SKM-1 treated with dmso at 0.1 percent for 144 hours (cell line): Measurements from ENCODE around the gene BRCA2.
A peak's percentile ranks its signal among the peaks of the same experiment; 100 is the strongest.

ENCODE experiments used
- DNase-seq: peaks from one replicate; lab custom pipeline; 2025; ENCODE audit not compliant: unreplicated experiment; lab: John Stamatoyannopoulos, UW

BRCA2 gene, protein sequence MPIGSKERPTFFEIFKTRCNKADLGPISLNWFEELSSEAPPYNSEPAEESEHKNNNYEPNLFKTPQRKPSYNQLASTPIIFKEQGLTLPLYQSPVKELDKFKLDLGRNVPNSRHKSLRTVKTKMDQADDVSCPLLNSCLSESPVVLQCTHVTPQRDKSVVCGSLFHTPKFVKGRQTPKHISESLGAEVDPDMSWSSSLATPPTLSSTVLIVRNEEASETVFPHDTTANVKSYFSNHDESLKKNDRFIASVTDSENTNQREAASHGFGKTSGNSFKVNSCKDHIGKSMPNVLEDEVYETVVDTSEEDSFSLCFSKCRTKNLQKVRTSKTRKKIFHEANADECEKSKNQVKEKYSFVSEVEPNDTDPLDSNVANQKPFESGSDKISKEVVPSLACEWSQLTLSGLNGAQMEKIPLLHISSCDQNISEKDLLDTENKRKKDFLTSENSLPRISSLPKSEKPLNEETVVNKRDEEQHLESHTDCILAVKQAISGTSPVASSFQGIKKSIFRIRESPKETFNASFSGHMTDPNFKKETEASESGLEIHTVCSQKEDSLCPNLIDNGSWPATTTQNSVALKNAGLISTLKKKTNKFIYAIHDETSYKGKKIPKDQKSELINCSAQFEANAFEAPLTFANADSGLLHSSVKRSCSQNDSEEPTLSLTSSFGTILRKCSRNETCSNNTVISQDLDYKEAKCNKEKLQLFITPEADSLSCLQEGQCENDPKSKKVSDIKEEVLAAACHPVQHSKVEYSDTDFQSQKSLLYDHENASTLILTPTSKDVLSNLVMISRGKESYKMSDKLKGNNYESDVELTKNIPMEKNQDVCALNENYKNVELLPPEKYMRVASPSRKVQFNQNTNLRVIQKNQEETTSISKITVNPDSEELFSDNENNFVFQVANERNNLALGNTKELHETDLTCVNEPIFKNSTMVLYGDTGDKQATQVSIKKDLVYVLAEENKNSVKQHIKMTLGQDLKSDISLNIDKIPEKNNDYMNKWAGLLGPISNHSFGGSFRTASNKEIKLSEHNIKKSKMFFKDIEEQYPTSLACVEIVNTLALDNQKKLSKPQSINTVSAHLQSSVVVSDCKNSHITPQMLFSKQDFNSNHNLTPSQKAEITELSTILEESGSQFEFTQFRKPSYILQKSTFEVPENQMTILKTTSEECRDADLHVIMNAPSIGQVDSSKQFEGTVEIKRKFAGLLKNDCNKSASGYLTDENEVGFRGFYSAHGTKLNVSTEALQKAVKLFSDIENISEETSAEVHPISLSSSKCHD (N-terminal part only)

DNA sequence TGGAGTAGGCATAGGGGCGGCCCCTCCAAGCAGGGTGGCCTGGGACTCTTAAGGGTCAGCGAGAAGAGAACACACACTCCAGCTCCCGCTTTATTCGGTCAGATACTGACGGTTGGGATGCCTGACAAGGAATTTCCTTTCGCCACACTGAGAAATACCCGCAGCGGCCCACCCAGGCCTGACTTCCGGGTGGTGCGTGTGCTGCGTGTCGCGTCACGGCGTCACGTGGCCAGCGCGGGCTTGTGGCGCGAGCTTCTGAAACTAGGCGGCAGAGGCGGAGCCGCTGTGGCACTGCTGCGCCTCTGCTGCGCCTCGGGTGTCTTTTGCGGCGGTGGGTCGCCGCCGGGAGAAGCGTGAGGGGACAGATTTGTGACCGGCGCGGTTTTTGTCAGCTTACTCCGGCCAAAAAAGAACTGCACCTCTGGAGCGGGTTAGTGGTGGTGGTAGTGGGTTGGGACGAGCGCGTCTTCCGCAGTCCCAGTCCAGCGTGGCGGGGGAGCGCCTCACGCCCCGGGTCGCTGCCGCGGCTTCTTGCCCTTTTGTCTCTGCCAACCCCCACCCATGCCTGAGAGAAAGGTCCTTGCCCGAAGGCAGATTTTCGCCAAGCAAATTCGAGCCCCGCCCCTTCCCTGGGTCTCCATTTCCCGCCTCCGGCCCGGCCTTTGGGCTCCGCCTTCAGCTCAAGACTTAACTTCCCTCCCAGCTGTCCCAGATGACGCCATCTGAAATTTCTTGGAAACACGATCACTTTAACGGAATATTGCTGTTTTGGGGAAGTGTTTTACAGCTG lies at the start of gene BRCA2, which contains the start of gene ZAR1L:
BRCA2 (plus strand) TSS at position 271 of the 790 bp plus-strand sequence. CDS start 953 bp downstream, outside the sequence.
ZAR1L (minus strand) TSS at position 126 of the 790 bp plus-strand sequence. CDS start 3,438 bp downstream, outside the sequence.
- DNase-seq, result peak; percentile 78

DNA sequence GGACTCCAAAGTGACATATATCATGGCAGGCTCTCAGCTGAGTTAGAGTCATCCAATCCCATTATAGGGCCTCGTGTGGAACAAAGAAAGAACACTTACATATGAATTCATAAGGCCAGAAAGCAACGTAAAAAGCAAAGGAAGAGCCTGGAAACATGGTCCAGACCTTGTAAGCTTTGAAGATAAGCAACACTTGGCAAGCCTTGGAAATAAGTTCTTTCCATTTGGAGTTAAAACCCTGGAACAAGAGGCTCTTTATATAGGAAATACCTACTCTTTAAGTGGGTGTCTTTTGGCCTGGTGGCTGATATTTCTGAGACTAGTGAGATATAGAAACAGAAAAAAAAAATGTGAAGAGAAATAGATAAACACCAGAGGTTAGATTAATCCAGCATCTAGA lies 49.6 kb upstream of the BRCA2 start:
- DNase-seq, result no peak

DNA sequence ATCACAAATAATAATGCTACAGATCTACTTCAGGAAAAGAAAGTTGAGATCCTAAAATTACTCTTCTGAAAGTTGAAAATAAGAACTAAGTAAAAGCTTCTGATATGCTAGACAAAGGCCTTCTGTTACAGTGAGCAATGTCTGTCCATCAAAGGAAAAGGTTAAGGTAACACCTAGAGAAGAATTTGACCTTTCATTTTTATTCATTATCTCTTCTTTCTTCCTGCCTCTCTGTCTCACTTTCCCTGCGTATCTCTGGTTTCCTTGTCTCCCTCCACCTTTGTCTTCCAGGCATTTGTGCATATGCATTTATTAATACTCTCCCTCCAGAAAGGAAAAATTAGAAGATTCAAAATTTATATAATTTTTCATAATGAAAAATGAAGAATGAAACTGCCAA lies 49.2 kb upstream of the BRCA2 start:
- no peak for DNase-seq

DNA sequence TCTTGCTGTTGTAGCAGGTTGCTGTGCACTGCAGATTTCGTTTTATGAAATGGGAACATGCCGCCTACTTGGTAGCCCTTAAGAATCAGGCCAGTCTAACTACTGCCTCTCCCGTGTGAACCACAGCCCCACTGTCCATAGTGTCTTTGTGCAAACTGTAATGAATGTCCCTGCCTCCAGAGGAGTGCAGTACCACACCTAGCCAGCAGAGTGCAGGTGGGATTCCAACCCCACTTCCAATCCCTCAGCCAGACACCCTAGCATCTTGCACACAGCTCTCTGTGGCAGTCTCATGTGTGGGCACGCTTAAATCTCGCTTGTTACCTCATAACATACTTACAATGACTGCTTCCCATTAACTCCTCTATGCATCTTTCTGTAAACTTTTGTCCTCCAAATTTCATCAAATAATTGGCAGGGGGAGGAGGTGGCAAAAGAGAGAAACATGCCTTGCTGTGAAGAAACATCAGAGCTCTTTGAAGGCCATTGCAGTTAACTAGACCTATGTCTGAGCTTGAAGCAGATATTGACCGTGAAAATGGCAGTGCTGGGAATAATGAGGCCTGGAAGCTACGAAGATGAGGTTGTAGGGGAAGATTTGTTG lies 47.4 kb upstream of the BRCA2 start:
- peak; percentile 36 for DNase-seq

DNA sequence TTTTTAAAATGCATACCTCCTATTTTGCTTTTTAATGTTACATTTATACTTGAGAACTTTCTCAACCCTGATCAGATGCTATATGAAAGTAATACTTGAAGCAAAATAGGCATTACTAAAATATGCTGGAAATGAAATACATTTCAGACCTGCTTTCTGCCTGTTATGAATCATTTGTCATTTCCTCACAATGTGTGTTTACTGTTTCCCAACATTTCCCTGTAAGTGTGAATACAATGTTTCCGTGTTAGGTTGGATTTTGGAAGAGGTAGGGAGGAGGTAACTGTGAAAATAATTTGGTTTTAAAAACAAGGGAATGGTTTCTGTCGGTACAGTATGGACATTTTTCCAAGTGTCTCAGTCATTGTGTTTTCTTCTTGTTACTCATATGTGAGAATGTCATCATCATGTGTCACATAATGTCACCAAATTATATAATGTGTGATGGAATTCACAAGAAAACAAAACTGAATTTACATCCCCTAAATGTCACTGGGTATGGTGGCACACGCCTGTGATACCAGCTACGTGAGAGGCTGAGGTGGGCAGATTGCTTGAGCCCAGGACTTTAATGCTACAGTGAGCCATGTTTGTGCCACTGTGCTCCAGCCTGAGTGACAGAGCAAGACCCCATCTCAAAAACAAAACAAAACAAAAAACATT lies 43.2 kb upstream of the BRCA2 start:
- no peak for DNase-seq

DNA sequence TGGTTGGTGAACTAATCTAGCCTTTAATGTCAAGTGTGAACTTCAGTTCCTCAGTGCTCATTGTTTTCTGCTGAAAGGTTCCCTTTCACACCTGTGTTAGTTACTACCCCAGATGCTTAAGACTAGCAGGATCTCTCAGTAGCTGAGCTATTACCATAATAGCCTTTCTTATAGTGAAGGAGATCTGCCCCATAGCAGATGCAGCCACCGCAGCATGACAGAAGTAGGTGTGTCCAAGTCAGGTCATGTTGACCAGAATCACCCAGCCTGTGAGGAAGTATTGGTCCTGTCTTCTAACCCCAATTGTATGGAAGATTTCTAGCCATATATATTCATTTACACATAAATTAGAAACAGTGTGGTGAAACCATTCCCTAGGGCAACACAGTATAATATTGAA lies 37.5 kb upstream of the BRCA2 start:
- DNase-seq, result no peak

DNA sequence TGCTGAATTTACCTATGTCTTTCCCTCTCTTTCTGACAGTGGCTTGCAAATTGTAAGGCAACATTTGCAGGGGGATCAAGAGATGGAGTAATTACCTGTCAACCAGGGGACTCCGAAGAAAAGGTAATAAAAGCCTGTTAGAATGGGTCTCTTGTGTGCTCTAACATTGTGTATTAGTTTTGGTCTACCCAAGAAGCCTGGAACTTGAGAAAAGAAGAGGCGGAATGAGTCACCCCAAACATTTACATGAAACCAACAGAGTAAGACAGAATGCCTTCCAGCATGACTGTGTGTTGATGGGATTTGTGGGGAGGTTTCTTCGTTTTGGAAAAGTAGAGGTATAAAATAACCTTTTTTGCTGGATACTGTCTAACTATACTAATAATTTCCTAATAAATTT lies 36.9 kb upstream of the BRCA2 start:
- no peak for DNase-seq

DNA sequence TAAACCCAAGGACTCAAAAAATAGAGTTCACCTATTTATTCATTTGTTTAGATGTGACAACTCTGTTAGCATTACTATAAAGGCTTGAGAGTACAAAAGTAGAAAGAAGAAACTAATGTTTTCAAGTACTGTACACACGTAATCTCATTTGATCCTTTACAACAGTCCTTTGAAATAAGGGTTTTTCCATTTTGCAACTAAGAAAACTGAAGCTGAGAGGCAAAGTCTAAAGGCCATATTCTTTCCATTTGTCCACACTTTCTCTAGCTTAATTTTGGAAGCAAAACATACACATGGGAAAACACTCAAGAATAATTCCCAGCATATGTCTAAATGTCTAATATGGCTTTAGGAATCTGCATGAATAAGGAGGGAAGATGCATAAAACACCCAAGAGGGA lies 34.2 kb upstream of the BRCA2 start:
- no peak for DNase-seq

DNA sequence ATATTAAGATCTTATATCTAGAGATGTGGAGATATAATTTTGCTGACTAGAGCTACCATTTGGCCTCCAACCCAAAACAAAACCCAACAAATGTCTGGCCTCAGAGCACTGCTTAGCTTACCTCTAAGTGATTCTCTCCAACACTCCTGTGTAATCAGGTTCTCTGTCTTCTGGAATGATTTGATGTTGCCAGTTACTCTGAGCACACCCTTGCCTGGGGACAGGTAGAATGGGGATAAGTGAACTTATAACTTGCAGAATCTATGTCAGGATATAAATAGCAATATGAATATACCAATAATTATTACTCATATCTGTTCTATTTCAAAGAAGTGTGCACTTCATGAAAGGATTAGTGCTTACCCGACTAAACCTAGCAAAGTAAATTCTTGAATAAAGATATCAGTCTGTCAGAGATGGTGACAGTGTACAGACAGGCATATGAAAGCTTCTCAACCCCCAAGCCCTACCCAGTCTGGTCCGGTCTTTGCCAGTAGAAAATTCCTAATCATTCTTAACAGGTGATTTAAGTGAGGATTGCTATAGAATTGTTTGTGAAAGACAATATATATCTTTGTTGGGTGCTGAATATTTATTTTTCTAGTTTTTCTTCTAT lies 33.1 kb upstream of the BRCA2 start:
- DNase-seq, result no peak

DNA sequence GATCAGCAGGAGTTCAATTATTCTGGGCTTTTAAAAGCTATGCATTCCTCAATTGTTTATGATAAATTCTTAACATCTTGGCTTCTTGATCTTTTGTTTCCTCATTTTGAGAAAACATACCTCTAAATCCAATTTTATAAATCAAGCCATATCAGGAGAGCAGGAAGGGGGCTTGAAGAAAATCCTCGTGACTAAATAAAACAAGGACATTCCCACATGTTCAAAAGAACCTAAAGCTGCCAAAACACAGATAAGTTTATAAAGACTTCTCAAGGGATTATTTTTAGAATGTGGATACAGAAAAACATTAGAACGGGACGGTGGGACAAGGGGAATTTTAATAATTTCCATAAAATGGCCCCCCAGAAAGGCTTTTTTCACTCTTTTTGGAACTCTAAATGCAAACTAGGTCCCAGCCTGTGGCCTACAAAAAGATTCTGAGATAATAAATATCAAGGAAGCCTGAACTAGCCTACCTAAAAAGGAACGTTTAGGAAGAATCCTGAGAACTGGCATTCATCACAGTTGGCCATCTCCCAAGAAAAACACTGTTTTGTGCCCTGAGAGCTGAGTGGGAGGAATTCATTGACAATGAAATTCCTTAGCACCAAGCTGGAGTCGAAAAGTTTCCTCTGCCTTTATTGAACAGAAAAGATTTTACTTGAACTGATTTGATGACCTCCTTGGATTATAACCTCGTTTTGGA lies 30.2 kb upstream of the BRCA2 start:
- no peak for DNase-seq

DNA sequence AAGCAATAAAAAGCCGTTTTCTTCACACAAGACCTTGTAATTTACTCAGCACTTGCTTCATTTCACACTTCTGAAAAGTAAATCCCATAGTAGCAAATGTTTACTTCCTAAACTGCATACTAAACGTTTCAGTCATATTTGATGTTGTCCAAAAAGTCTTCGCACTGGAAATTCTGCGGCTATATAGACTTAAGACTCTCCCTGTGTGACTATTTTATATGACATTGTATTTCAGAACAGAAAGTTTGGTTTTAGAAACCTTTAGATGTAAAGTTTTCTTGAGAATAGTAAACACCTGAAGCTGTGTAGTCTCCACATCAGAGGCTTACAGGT lies 29.7 kb upstream of the BRCA2 start:
- no peak for DNase-seq

DNA sequence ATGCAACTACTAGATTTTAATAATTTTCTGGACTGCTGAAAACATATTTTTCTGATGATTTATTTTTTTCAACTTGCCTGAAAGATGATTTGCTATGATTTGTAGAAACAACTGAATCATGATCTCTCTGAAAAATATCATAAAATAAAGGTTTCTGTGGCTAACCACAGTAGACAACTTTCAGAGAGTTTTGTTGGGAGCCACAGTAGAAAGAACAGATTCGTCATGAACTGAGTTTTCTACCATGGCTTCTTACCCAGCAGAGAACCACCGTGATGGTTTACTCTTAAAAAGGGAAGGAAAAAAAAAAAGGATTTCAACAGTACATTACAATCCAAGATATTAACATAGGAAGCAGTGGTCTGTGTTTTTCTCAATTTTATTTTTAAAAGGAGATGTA lies 18.1 kb upstream of the BRCA2 start:
- DNase-seq, result no peak

DNA sequence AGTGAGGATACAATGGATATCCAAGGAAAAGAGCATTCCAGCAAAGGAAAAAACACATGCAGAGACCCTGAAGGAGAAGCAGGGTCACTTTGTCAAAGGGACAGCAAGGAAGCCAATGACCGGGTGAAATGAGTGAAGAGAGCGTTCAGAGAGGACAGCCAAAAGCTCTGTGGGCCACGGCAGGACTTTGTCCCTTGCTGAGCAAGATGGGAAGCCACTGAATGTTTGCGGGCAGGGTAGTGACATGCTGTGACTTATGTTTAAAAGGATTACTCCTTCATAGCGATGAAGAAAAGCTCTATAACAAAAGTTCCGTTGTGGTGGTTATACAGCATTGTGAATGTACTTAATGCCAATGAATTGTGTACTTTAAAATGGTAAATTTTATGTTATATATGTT lies 16.6 kb upstream of the BRCA2 start:
- DNase-seq, result no peak

DNA sequence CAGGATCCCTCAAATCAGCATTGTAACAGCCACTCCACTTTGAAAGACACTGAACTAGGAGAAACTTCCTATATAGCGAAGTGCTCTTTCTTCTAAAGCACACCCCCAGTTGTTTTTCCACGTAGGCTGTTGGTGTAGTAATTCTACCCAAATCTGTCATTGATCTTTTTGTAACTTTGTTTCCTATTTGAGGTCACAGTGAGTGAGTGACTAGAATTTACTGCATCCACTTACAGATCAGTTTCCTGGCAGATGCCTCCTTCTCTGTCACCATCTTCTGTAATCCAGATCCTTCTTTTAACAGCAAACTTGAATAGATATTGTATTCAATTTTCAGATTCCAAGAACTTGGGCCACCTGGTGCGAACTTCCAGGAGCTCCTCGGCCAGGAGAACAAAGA lies 15.4 kb upstream of the BRCA2 start:
- no peak for DNase-seq

DNA sequence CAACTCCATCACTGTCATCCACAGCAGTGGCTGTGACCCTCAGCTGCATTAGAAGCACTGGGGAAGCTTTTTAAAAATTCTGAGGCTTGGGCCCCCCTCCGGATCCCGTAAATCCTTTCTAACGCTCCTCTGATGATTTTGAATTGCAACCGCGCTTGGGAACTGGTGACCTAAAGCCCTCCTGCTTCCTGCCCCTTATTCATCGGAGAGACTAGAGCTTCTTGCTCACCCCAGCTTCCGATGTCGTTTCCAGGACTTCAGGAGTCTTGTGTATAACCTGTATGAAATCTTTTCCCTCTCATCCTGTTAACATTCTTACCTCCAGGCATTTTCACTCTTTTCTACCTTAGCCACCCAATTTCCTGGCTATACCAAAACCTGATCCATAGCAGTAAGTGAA lies 14.9 kb upstream of the BRCA2 start:
- no peak for DNase-seq

DNA sequence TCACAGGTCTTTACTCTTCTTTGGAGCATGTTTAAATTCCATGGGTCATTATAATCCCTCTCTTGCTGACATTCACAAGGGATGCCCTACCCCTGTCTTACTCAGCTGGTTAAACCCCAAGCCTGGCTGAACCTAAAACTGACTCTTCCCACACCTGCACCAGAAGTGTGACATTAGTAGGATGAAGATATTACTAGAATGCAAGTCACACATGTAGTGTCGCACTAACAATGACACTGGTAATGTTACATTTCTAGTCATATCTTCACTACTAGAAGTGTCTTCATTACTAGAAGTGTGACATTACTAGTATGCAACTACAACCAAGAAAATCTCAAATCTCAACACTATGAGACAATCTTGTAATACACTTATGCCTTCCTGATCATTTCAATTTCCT lies 14.4 kb upstream of the BRCA2 start:
- DNase-seq, result no peak

DNA sequence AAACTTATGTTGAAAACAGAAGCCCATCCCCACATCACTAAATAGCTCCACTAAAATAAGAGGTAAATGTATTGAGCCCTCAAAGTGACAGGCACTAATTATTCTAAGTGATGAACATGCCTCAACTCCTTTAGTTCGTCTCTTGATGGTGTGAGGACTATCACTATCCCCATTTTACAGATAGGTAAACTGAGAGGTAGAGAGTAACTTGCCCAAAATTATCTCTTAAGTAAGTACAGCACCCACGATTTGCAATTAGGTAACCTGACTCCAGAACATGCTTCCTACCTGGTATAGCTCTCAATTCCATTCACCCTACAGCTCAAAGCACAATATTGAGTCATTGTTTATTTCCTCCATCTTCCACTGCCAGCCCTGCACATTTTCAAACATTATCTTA lies 12.8 kb upstream of the BRCA2 start:
- DNase-seq, result no peak

DNA sequence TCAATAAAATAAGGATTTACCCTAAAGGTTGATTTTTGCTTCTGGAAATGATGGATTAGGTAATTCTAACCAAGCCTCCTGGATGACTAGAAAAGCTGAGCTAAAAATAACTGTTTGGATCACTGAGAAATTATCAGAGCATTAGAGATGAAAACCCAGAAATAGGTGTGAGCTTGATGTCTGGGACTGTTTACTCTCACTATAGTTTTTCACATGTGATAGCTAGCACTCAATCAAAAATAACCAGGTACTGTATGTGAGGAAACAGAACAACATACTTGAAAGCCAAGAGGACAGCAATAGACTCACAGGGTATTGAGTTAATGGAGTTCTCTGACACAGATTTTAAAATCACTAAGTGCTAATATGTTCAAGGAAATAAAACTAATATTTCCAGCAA lies 9.7 kb upstream of the BRCA2 start:
- no peak for DNase-seq
